ENCODE data around the gene CNTN4. TPM values are rescaled to one million over a fixed set of nuclear protein-coding genes. Genes with fewer than 3 reads are reported as not detected.

The CNTN4 gene
- total RNA-seq, 2 donors from 2014 or later: 13.0 to 50.1 TPM

GRCh38 chr3:3074551-3075257 is 976.0 kb downstream of the CNTN4 start:
- Histone ChIP-seq H3K27me3 (no peaks in the 10 kb centered on the region), H3K9me3 (no peaks in the 10 kb centered on the region), H3K27ac (no peak overlapping the region), H3K4me1 (no peaks in the 10 kb centered on the region), H3K36me3 (replicated peaks in 1 of 2; ENCODE audit: insufficient read depth in 1 of 2, low read depth in 2 of 2) (no peaks in the 10 kb centered on the region), H3K4me3 (no peak overlapping the region)
- TF ChIP-seq POLR2A (IDR thresholded peaks at IDR 0.05) (no peak), CTCF (IDR thresholded peaks at IDR 0.05) (no peak)
- no peak for DNase-seq
- no peak for ATAC-seq
- intact Hi-C loops (cut with DNase I): no loop called here
- WGBS, 2 donors: 67 to 69% methylated on average over 5 of the region's 5 CpGs

GRCh38 chr3:3080309-3080708 is 981.6 kb downstream of the CNTN4 start:
- TF ChIP-seq CTCF (IDR thresholded peaks at IDR 0.05) (no peak), POLR2A (IDR thresholded peaks at IDR 0.05) (no peak)
- Histone ChIP-seq H3K27ac (no peak overlapping the region), H3K9me3 (no peaks in the 10 kb centered on the region), H3K27me3 (no peaks in the 10 kb centered on the region), H3K4me3 (no peak overlapping the region), H3K36me3 (replicated peaks in 1 of 2; ENCODE audit: insufficient read depth in 1 of 2, low read depth in 2 of 2) (no peaks in the 10 kb centered on the region), H3K4me1 (no peaks in the 10 kb centered on the region)
- 36 to 39% methylated on average over 5 of the region's 5 CpGs for WGBS, 2 donors
- DNase-seq (no peak), ATAC-seq (no peak)
- intact Hi-C loops (cut with DNase I): no loop called here

GRCh38 chr3:3081381-3082233 is 982.9 kb downstream of the CNTN4 start:
- DNase-seq (no peak), ATAC-seq (no peak)
- no peak for TF ChIP-seq POLR2A (IDR thresholded peaks at IDR 0.05)
- no peak for TF ChIP-seq CTCF (IDR thresholded peaks at IDR 0.05)
- no peaks in the 10 kb centered on the region for H3K36me3 ChIP-seq (replicated peaks in 1 of 2; ENCODE audit: insufficient read depth in 1 of 2, low read depth in 2 of 2)
- H3K9me3 ChIP-seq: no peaks in the 10 kb centered on the region
- no peaks in the 10 kb centered on the region for H3K4me1 ChIP-seq
- no peak overlapping the region for H3K27ac ChIP-seq
- no peak overlapping the region for H3K4me3 ChIP-seq
- 48 to 61% methylated on average over 9 of the region's 9 CpGs for WGBS, 2 donors
- H3K27me3 ChIP-seq: no peaks in the 10 kb centered on the region
- intact Hi-C loops (cut with DNase I): no loop called here

GRCh38 chr3:3082234-3082924 is 983.7 kb downstream of the CNTN4 start:
- TF ChIP-seq CTCF (IDR thresholded peaks at IDR 0.05) (no peak), POLR2A (IDR thresholded peaks at IDR 0.05) (no peak)
- Histone ChIP-seq H3K4me1 (no peaks in the 10 kb centered on the region), H3K27ac (no peak overlapping the region), H3K9me3 (no peaks in the 10 kb centered on the region), H3K27me3 (no peaks in the 10 kb centered on the region), H3K4me3 (no peak overlapping the region), H3K36me3 (replicated peaks in 1 of 2; ENCODE audit: insufficient read depth in 1 of 2, low read depth in 2 of 2) (no peaks in the 10 kb centered on the region)
- intact Hi-C loops (cut with DNase I): no loop called here
- ATAC-seq: no peak
- no peak for DNase-seq
- WGBS, 2 donors: 46 to 48% methylated on average over 2 of the region's 2 CpGs

Data from body of pancreas (tissue), 4 donors.